A204.1 (cell line): ENCODE results near the gene GMDS.
A peak's percentile ranks its signal among the peaks of the same experiment; 100 is the strongest.

Source experiments
- FAIRE-seq: peaks from 2 replicates; lab custom pipeline; 2012; peaks lifted over from hg19 to GRCh38; lab: Jason Lieb, UNC

GMDS gene

GRCh38 chr6:1612974-1613306 is 632.5 kb downstream of the GMDS start:
- FAIRE-seq = no peak

- FAIRE-seq = peak; percentile 58
Observed at GRCh38 chr6:1612299-1612973, 633.0 kb downstream of the GMDS start.

- no peak for FAIRE-seq
Observed at GRCh38 chr6:1611572-1612298, 633.7 kb downstream of the GMDS start.

GRCh38 chr6:1611322-1611571 is 634.2 kb downstream of the GMDS start:
- FAIRE-seq = no peak

- FAIRE-seq = no peak
Observed at GRCh38 chr6:1610497-1611321, 634.7 kb downstream of the GMDS start.

- FAIRE-seq = no peak
Observed at GRCh38 chr6:1609648-1610496, 635.5 kb downstream of the GMDS start, which contains the start of gene FOXC1. TSS of gene FOXC1 (plus strand) at chr6:1609915. CDS start at chr6:1610446, 531 bp downstream.

- FAIRE-seq = no peak
Observed at GRCh38 chr6:1609041-1609647, 636.3 kb downstream of the GMDS start.

GRCh38 chr6:1608222-1609040 is 637.0 kb downstream of the GMDS start:
- FAIRE-seq = no peak

- no peak for FAIRE-seq
Observed at GRCh38 chr6:1607516-1608221, 637.7 kb downstream of the GMDS start.

GRCh38 chr6:1606780-1607515 is 638.5 kb downstream of the GMDS start:
- FAIRE-seq = no peak

- no peak for FAIRE-seq
Observed at GRCh38 chr6:1605893-1606779, 639.3 kb downstream of the GMDS start.

- FAIRE-seq = no peak
Observed at GRCh38 chr6:1605004-1605892, 640.2 kb downstream of the GMDS start.

GRCh38 chr6:1604158-1605003 is 641.0 kb downstream of the GMDS start:
- FAIRE-seq = no peak

- no peak for FAIRE-seq
Observed at GRCh38 chr6:1603708-1604107, 641.7 kb downstream of the GMDS start.

- FAIRE-seq = no peak
Observed at GRCh38 chr6:1602049-1602713, 643.2 kb downstream of the GMDS start.
